H54 (cell line): ENCODE measurements around the gene SCN5A.

Experiments
- DNase-seq: peaks from one replicate; pipeline ENCODE4 v3.0.0; 2011; ENCODE audit warnings: low spot score, mixed read lengths; ENCODE audit not compliant: insufficient read length
- FAIRE-seq: peaks from 3 replicates; lab custom pipeline; 2011; peaks lifted over from hg19 to GRCh38; lab: Jason Lieb, UNC
- POLR2A ChIP-seq: IDR thresholded peaks from 2 replicates; pipeline ENCODE4 v1.6.1; 2011; ENCODE audit warnings: low read depth, mild to moderate bottlenecking, low read length

The SCN5A gene

GRCh38 chr3:38536671-38537070 lies 112.8 kb downstream of the SCN5A start:
- FAIRE-seq = no peak
- DNase-seq = no peak
- TF ChIP-seq POLR2A = no peak

- no peak for DNase-seq
- TF ChIP-seq POLR2A = no peak
- FAIRE-seq = no peak
Observed at GRCh38 chr3:38534604-38535003, 114.9 kb downstream of the SCN5A start.

GRCh38 chr3:38534180-38534579 lies 115.3 kb downstream of the SCN5A start:
- no peak for FAIRE-seq
- DNase-seq = no peak
- no peak for TF ChIP-seq POLR2A

GRCh38 chr3:38533285-38533976 lies 116.1 kb downstream of the SCN5A start:
- DNase-seq = no peak
- TF ChIP-seq POLR2A = no peak
- no peak for FAIRE-seq

- FAIRE-seq (no peak), DNase-seq (no peak)
- TF ChIP-seq POLR2A = no peak
Observed at GRCh38 chr3:38532529-38532928, 117.0 kb downstream of the SCN5A start.

- TF ChIP-seq POLR2A = no peak
- FAIRE-seq = no peak
Observed at GRCh38 chr3:38528457-38528856, 121.0 kb downstream of the SCN5A start.

GRCh38 chr3:38526792-38527191 lies 122.7 kb downstream of the SCN5A start:
- DNase-seq (no peak), FAIRE-seq (no peak)
- no peak for TF ChIP-seq POLR2A

More at GRCh38 chr3:38528457-38528856, 121.0 kb downstream of the SCN5A start:
- DNase-seq = no peak

- no peak for DNase-seq
- no peak for FAIRE-seq
- no peak for TF ChIP-seq POLR2A
Observed at GRCh38 chr3:38524141-38524739, 125.2 kb downstream of the SCN5A start.

- no peak for DNase-seq
- TF ChIP-seq POLR2A = no peak
- no peak for FAIRE-seq
Observed at GRCh38 chr3:38522002-38522401, 127.5 kb downstream of the SCN5A start.

GRCh38 chr3:38521391-38521987 lies 128.0 kb downstream of the SCN5A start:
- TF ChIP-seq POLR2A = no peak
- FAIRE-seq (peak; percentile 98), DNase-seq (no peak)

- DNase-seq (no peak), FAIRE-seq (no peak)
- TF ChIP-seq POLR2A = no peak
Observed at GRCh38 chr3:38519651-38520050, 129.8 kb downstream of the SCN5A start.

- FAIRE-seq = peak; percentile 45
- no peak for TF ChIP-seq POLR2A
- DNase-seq = no peak
Observed at GRCh38 chr3:38519000-38519399, 130.5 kb downstream of the SCN5A start.

GRCh38 chr3:38516669-38517068 lies 132.8 kb downstream of the SCN5A start:
- FAIRE-seq = no peak
- no peak for TF ChIP-seq POLR2A
- DNase-seq = no peak

GRCh38 chr3:38515367-38515766 lies 134.1 kb downstream of the SCN5A start:
- no peak for DNase-seq
- FAIRE-seq = no peak
- TF ChIP-seq POLR2A = no peak
